ENCODE results near the gene ACAN.

ACAN gene
- total RNA-seq = 0 reads per million in 2 donors

GRCh38 chr15:88803241-88803919 is at the start of gene ACAN:
TSS of gene ACAN (plus strand) at chr15:88803436. CDS start at chr15:88836207, 32,771 bp downstream.
- DNase-seq = no peak

- no peak for DNase-seq
Measured at GRCh38 chr15:88756521-88756920, 46.7 kb upstream of the ACAN start.

DNA sequence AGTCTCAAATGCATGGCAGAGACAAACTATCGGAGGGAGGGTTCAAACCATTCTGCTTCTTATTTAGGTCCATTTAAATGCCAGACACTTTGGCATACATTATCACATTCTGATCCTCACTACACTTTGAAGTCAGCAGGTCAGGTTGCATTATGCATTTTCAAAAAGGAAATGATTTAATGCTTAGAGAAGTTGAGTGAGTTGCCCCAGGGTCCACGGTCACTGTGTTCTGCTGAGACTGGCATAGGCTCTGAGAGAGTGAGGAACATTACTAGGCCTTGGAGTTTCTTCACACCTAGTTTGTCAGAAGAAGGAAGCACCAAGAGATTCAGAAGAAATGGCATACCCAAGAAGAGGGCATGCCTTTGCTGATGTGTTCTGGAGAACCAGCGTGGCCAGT is 46.3 kb upstream of the ACAN start:
- DNase-seq = no peak

DNA sequence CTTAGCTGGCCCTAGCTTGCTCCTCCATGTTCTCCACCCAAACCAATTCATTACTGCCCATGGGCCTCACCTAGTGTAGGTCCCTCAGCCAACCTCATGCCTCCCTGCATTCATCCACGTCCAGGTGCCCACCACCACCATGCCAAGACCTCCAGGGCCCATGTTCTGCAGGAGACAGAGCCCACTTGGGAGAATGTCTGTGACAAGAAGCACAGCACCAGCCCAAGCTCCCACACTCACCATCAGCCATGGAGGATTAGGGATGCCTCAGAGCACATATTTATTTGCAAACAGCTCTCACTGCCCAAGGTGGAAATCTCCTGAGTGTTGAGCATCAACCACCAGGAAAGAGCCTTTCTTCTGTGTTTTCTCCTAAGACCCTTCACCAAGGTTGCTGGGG is 43.4 kb upstream of the ACAN start:
- no peak for DNase-seq

DNA sequence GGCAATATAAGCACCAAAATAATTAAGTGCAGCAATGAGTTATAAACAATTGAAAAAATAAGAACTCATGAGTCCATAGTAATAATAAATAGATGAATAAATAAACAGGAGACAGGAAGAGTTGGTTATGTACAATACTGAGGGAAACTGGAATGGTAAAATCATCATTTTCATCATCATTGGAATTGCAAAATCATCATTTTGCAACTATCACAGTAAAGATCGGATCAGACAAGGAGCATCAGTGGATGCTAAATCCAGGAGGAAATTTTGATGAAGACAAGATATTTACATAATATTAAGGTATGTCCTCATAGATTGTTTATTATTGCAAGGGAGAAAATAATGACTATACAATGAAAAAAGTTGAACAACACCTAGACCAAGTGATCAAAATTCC is 38.8 kb upstream of the ACAN start:
- no peak for DNase-seq

GRCh38 chr15:88765212-88765611 is 38.0 kb upstream of the ACAN start:
- DNase-seq = no peak

DNA sequence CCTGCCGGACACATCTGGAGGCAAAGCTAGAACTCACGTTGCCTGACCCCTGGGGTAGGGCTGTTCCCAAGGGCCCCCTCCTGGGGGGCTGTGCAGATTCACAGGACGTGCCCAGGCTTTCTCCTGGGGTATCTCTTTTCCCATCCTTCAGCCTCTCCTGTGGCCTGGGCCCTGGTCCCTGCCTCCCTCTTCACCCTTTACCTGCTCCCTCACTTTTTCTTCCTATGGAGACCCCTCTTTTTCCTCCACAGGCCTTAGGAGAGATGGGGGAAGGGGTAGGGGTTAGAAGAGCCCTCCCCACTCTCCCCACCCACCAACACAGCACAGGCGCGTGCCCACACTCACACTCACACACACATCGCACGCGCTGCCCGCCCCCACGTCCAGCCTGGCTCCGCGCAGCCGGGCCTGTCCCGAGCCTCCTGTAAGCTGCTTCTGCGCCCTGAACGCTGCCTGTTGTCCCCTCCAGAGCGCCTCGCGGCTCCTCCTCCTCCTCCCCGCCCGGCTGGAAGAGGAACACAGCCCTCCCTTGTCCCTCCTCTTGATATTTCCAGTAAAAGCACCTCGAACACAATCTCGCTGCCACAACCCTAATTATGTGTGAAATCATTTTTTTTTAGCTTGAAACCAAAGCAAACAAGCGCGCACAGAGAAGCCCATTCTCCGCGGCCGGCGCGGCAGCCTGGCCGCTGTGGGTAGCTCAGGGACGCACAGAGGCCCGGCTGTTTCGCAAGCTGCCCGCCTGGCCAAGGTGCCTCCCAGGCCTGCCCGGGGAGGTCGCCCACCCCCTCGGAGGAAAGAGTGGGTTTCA is 33.9 kb upstream of the ACAN start:
- DNase-seq = no peak

DNA sequence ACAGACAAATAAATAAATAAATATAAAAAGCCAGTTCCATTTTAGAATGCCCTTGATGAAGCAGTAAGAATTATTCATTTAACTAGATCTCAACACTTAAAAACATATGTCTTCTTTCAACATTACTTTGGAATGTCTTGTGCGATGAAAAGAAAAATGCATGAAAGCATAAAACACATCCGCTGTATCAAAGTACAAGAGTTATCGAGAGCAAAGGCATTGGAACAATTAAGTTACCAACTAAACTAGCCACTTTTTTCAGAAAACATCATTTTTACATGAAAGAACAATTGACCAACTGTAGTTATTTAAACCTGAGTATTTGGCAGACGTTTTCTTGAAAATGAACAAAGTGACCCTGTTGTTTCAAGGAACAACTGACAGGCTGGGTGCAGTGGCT is 27.5 kb upstream of the ACAN start:
- DNase-seq = no peak

DNA sequence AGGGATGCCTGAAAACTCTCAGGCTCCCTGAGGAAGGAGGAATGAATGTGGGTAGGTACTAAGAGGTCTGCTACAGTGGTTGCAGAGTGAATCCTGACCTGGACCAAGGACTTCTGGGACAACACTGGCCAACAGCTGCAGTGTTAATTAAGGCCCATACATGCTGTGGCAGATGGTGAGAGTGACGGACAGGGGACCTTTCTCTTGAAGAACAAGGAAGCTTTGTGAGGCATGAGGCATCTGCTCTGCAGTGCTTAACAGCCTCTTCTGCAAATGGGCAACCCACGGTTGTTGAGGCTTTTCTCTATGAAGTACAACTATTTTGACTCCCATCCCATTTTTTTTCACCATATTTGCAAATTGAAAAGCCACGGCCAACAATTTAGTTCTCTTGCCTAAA is 26.6 kb upstream of the ACAN start:
- DNase-seq = no peak

DNA sequence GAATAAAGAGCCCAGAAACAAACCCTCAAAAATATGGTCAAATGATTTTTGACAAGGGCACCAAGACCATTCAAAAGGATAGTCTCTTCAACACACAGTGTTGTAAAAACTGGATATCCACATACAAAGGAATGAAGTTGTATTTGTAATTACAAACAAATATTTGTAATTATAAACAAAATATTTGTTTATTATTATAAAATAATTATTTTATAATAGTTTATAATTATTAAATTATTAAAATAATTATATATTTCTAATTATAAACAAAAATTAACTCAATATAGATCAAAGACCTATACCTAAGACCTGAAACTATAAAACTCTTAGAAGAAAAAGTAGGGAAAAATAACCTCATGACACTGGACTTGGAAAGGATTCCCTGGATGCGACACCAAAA is 23.3 kb upstream of the ACAN start:
- no peak for DNase-seq

GRCh38 chr15:88782465-88782864 is 20.8 kb upstream of the ACAN start:
- DNase-seq = no peak

DNA sequence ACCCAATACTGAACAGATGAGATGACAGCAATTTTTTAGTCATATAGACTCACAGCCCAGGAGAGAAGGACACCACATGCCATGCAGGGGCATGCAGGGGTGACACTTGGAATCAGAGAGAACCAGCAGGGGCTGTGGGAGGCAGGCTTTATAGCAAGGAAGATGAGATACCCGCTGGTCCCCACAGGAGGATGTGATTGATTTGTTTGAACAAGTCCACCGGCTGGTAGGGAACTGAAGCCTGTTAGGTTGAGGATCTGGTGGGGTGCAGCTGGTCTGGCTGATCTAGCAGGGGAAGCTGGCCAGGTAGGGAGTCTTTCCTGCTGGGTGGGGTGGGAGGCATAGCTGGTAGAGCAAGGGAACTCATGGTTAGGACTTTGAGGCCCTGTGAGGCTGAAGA is 18.0 kb upstream of the ACAN start:
- no peak for DNase-seq

GRCh38 chr15:88788036-88788435 is 15.2 kb upstream of the ACAN start:
- no peak for DNase-seq

- DNase-seq = no peak
Measured at GRCh38 chr15:88788816-88789215, 14.4 kb upstream of the ACAN start.

GRCh38 chr15:88790486-88790885 is 12.8 kb upstream of the ACAN start:
- DNase-seq = no peak

GRCh38 chr15:88791637-88792036 is 11.6 kb upstream of the ACAN start:
- no peak for DNase-seq

- no peak for DNase-seq
Measured at GRCh38 chr15:88792342-88793282, 10.6 kb upstream of the ACAN start.

DNA sequence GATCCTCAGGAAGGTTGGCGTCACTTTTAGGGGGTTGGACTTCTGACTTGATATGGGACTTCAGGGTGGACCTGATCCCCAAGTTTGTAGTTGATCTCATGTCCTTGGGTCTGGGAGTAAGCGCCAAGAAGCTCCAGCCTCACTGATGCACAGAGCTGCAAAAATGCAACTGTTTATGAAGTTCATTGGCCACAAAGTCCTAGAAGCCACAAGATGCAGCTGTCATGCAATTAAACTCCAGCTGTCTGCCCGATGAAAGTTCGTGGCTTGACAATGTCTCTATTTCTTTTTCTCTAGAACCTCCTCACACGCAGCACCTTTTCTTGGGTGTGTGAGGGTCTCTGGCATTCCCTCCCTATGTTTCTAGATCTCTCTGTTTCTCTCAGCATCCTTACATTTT is 9.2 kb upstream of the ACAN start:
- no peak for DNase-seq

GRCh38 chr15:88797663-88798339 is 5.4 kb upstream of the ACAN start:
- no peak for DNase-seq

- no peak for DNase-seq
Measured at GRCh38 chr15:88799341-88799740, 3.9 kb upstream of the ACAN start.

DNA sequence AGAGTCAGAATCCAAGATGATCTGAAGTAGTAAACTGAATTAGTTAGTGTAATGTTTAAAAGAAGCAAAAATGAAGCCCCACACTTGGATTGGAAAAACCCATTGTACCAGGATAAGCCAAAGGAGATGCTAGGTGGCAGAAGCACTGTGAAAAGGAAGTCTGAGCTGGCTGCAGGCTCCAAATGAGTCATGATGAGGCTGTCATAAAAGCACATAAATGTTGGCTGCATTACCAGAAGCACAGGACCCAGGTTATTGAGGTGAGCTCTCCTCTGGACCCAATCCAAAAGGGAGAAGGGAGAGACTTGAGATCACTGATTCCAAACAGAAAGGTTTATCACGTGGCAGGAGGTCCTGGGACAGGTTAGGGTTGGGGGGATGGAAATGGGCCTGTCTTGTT is 3.2 kb upstream of the ACAN start:
- DNase-seq = no peak

DNA sequence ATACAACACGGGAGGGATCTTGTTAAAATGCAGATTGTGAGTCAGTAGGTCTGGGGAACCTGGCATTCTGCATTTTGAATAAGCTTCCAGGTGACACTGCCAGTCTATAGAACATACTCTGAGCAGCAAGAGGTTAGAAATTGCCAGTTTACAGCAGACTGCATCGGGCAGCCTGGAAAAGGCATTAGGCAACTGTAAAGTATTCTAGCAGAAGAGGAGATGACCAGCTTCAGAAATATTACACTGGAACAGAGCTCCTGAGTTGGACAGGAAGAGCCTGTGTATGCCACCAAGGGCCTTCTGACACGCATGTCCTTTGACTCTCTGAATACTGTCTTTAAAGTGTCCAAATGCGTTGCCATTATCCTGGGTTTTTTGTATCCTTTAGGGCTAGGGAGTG is 2.5 kb upstream of the ACAN start:
- DNase-seq = no peak

All from T-helper 9 cell (primary cell).